Measurements from ENCODE around the gene SLC44A5.

The SLC44A5 gene

DNA sequence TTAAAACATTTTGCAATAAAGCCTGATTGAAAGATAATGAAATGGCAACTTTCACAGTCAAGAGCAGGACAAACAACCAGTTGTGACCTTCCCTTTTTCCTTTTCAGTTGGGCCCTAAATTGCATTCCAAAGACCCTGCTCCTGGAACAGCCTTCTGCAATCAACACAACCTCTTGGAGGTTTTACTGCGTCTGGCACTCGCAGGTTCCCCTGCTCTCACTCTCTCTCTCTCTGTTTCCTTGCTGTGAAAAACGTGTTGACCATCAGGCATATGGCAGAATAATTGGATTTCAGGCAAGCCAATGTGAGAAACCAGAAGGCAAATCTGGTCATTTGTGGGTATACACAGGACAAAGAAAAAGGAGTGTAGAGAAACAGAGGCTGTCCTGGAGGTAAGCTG, 23.2 kb downstream of the SLC44A5 start:
- DNase-seq, result no peak

DNA sequence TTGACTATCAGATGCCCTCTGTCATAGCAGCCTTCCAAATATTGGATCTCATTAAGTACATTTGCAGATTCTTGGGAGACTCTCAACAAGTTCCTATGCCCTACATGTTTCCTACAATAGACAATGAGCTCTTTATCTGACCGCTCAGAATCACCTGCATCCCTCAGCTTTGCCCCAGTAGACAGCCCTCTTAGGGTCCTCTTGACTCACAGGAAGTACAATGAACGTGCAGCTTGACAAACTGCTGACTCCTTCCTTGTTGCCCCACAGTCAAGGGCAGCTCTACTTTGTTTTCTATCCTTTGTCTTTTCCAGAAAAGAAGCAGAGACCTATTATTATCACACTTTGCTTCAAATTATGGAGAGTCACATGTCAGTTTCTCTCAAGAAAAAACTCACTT, 27.6 kb downstream of the SLC44A5 start:
- no peak for DNase-seq

DNA sequence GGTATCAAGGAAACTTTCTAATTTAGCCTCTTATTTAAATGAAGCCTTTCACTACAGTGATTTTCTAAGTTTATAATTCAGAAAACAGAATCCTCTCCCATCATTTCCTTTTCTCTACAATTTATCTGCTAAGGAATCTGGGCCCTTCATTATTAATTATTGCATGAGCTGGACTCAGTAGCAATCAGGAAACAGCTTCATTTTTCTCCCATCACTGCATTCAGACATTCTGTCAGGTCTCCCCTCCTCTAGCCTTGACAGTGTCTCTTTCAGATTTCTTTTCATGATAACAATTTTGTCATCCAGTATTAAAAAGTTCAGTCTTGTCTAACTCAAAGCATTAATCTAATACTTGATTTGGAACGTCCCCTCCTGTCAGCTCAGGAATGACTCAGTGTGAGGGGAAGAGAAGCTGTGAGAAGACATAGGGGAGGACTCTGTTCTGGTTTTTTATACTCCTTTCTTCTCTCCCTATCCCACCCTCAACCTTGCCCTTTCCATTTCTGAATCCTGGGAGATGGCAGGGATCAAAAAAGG, 28.1 kb downstream of the SLC44A5 start:
- DNase-seq, result no peak

DNA sequence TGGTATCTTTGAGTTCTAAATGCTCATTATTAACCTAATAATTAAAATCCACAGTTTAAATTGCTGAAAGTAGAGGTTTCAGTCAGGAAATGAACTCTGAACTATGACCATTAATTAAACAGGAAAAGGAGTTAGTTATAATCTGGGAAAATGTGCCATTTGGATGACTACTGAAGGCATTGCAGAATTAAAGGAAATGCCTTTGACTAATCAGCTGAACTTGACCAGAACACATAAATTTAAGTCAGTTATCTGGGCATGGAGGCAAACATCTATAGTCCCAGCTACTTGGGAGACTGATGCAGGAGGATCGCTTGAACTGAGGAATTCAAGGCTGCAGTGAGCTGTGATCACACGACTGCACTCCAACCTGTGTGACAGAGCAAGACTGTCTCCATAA, 31.9 kb downstream of the SLC44A5 start:
- DNase-seq, result peak; percentile 66

DNA sequence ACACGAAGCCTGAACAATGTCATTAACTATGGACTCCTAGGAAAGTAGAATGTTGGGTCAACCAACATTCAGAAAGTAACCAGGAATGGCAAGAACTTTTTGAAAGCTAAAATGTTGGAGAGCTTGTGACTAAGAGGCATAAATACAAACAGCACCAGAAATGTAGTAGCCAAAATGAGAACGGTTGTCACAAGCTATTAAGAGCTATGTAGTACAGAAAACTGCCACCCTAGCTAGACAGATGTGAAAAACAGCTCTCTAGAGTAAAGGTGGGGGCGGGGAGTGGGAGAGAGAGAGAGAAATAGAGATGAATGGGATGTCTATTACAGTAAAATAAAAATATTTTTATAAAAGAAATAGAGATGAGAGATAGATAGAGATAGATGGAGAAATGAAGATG, 35.1 kb downstream of the SLC44A5 start:
- DNase-seq, result no peak

DNA sequence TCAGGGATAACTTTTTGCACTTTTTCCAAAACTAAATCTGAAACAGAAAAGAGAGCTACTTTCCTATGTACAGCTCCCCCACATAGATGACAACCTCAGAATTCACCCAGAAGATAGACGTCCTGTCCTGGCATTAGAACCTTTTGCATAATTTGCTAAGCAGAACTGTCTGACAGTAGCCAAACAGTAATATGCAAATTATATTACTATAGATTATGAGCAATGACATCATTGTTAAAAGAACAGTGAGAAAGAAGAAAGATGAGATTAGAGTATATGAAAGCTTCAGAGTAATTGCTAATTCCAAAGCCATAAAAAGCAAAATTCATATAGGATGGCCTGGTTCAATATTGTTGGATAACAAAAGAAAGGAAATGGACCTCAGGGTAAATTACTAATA, 43.7 kb downstream of the SLC44A5 start:
- no peak for DNase-seq

DNA sequence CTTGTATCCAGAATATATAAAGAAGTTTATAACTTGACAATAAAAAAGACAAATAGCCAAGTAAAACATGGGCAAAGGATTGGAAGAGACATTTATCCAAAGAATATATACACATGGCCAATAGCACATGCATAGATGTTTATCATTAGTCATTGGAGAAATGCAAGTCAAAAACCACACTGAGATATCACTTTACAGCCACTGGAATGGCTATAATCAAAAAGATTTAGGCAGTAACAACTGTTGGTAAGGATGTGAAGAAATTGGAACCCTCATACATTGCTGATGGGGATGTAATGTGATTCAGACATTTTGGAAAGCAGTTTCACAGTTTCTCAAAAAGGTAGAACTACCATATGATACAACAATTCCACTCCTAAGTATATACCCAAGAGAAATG, 51.1 kb downstream of the SLC44A5 start:
- no peak for DNase-seq

DNA sequence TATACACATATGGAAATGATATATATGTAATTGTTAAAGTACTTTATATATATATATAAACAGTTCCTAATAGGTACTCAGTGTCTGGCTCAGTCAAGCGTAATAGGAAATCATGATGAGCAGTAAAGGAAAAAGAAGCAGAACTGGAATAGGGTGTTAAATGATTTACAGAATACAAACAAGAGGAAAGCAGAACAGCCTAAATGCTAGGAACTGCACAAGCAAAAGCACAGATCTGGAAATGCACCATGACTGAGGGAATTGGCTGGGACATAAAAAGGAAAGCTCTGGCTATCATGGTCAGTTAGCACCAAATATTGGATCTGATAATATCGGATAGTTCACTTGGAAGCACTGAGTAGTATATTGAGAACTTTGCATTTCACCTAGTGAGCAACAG, 51.8 kb downstream of the SLC44A5 start:
- DNase-seq, result no peak

DNA sequence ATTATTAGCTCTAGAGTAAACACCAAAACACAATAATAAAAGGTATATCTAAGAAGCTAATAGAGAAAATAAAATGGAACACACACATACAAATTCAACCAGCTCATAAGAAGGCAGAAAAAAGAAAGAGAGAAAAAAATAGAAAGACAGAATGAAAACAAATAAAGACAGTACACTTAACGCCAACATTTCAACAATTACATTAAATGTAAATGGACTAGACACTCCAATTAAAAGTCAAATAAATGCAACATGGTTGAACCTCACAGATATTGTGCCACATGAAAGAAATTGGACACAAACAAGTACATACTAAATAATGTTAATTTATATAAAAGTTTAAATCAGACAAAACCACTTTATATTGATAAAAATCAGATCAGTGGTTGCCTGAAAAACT, 56.0 kb downstream of the SLC44A5 start:
- no peak for DNase-seq

DNA sequence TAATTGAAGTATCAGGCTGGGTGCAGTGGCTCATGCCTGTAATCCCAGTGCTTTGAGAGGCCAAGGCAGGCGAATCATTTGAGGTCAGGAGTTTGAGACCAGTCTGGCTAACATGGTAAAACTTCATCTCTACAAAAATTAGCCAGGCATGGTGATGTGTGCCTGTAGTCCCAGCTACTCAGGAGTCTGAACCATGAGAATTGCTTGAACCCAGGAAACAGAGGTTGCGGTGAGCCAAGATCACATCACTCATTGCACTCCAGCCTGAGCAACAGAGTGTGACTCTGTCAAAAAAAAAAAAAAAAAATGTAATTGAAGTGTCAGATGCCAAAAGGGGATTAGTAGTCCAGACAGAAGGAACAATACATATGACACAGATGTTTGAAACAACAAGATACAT, 56.7 kb downstream of the SLC44A5 start:
- no peak for DNase-seq

DNA sequence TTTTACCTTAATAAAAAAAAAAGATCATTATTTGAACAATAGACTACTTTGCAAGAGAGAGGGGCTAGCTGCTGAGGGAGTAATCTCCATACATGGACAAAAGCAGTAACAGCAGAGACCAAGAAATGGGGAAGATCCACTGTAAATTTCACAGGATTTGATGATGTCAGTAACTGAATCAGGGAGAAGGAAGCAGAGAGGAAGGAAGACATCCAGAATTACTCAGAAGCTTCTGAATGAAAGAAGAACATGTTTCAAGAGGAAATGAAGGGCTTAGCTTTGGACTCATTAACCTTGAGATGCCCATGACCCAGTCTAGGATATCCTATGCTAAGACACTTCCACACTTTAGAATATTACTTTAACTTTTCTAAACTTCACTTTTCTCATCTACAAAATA, 60.4 kb downstream of the SLC44A5 start:
- no peak for DNase-seq

DNA sequence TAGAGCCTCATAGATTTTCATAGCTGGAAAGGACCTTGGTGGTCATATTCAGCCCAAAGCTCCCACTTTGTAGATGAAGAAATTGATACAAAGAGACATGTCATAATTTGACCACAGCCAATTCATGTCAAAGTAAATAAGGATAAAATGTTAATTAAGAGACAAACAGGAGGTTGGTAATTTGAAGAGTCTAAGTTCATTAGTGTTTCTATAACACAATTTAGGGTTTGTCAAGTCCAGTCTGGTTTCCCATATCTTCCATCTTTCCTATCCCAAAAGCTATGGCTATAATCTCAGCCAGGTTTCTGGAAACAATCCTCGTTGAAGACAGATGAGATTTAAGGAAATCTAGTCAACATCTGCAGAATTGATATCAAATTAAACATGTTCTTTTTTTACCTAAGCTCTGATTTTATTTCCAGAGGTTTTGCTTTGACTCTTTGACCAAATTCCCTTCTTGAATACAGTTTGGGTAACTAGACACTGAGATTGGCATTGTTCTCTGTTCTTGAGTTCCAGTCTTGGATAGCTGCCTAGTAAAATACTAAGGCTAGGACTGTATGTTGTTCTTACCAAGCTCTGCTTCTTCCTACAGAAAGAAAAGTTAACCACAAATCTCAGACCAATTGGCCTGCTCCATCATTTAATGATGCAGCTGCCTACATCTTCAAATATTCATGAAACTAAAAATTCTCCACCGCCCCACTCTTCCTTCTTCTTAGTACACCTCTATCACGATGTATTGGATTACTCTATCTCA, 62.0 kb downstream of the SLC44A5 start:
- peak; percentile 35 for DNase-seq

DNA sequence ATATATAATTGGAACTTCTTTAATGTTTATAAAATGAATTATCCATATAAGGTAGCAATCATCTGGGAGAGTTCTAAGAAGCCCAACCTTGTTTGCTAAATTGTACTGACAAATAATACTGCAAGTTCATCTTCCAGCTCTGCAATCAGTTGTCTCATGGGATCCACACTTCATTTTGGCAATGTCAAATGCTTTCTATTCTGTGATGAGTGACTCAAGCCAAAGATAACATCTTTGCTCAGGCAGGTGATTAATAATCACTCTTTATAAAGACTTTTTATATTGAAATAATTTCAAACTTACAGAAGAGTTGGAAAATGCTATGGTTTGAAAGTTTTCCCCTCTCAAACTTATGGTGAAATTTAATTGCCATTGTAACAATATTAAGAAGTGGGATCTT, 67.2 kb downstream of the SLC44A5 start:
- no peak for DNase-seq

DNA sequence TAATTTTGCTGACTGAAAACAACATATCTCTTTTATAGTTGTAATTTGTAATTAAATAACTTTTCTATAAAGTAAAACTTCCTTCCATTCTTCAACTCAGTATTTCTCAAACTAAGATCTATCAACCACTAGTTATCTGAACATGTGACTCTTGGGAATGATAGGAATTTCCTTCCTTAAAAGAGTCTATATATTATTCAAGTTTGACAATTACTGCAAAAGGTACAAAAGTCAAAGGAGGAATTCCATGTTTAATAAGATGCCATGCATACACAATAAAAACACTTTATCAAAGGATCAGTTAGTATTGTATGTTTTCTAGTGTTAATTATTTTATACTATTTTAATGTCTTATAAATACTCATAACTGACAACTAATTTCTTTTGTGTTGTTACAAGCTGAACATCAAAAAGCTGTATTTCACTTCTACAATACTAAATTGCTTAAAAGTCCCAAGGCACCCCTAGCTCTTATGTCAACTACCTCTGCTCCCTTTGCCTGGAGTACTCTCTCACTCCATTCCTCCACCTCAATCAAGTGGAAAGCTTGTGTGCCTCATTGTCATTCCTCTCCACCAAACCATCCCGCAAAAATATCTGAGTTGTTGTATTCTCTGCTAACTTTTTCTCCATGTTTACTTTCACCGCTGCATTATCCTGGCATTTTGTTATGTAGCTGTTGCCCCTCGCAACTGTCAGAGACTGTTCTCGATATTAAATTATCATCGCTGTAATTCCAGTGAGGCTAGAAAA, 67.9 kb downstream of the SLC44A5 start:
- DNase-seq, result peak; percentile 33

DNA sequence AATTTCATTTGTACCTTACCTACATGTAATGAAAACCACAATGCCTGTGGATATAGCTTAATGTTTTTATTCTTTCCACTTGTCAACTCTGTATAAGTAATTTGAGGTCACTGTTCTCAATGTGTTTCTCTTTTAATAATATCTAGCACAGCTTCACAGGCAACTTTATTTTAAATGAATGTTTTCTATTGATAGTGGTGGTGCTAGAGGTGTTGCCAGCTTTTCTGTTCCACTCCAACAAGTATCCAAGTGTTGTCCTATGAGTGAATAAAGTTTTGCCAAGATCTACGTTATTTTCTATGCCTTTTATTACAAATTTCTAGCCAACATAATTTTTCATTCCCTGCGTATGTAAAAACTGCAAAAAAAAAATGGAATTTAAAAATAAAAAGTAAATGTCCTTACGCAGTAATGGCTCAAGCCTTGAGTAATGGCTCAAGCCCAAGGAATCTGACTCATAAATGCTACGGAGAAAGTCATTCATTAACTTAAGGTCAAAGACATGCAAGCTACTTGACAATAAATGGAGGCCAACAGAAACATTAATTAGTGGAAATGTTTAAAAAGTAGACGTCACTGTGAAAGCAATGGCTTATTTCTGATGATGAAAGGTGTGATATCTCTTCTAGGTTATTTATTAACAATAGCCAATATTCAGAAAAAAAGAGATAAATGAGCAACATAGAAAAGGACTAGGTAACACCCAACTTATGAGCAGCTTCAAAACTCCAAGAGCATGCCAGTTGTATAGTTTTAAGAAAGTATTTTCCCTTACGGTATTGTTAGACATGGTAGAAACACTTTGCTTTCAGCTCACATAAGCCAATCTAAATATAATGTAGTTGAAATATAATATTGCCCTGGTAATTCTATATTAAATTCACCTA, 71.4 kb downstream of the SLC44A5 start:
- DNase-seq, result no peak

DNA sequence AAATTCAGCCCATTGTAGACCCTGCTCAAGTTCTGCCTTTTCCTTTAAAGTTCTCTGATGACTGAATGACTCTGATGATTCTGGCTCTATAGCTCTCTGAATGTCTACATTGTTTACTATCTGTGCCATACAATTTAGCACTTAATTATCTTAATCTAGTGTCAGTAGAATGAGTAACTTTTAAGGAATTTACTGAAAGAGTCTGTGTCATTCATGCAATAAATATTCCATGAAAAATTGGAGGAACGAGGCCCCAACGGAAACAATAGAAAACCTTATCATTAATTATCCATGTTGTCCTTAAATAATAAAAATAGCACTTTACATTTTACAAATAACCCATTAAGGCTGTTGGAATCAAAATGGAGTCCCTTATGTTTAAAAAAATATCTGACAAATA, 77.8 kb downstream of the SLC44A5 start:
- no peak for DNase-seq

DNA sequence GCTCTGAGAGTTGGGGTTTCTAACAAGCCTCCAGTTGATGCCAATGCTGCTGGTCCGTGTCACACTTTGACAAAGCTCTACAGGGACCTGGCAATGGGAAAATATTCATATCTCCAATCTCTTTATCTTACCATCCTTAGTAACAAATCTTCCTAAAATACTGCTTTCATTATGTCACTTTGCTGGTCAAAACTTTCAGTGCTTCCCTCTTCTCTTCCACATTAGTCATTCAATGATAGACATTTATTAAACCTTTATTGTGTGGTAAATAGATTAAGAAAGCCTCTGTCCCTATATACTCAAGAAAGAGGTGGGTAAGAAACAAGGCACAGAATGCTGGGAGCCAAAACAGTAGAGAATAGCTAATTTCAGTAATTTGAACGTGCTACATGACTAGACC, 79.3 kb downstream of the SLC44A5 start:
- no peak for DNase-seq

DNA sequence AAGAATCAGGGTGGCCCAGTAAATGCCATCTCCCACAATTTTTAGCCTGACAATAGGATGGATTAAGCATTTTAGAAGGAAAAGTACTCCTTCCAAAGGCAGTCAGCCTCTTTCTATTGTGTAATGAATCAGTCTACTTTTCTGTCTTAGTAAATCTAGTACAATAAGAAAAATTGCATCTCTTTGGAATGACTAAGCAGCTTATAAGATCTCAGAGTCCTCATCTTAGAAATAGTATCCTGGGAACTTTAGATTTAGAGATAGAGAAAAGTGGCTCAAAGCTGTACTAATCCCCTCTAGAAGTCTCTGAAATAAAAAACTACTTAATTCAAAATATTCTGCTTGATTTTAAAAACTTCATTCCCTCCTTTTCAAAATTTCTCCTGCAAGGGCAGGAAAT, 81.4 kb downstream of the SLC44A5 start:
- DNase-seq, result peak; percentile 39

DNA sequence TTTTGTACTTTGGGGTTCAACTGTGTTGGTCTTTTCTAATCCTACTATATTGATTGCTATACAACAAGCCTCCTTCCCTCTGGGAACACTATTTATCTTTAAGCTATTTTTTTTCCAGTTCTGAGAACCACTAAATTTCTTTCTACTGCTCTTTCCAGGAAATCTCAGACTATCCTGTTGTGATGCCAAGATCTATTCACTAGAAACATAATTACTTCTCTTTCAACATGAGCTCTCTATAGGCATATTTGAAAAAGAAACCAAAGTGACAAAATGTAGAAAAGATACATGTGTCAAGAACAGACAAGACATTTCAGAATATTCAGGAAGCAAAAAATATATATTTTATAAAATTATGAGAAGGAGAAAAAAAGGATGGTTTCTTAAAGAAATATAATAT, 82.9 kb downstream of the SLC44A5 start:
- DNase-seq, result no peak

DNA sequence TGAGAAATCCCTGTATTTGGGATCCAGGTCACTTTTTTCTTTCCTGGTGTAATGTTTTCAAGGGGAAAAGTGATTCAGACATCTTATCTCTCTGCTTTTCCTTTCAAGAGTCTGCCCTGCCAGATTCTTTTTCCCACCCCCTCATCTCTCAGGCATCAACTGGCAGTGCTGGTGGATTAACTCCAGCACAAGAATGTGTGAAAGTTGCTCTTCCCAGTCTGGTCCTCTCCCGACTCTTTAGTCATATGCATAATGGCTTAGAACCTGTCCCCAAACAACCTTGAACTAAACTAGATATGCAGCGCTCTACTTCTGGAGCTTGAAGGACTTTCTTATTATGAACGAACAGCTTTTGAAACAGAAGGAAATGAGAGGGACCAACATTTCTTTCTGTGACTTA, 88.5 kb downstream of the SLC44A5 start:
- DNase-seq, result peak; percentile 90

DNA sequence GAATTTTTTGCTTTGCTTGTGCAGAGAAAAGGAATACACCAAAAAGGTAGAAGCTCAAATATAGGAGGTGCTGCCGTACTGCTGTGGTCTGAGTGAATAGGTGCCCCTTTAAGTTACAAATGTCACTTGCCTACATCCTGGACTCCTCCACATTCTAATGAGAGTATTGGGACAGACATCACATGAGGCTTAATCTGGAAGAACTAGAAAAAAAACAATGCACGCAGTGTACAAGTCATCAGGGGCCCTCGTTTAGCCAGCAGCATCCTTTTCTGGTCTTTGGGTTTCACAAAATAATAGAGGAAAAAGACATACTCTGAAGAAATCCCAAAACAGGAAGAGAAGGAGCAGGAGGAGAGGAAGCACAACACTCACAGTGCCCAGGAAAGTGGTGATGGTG, 89.3 kb downstream of the SLC44A5 start:
- no peak for DNase-seq

DNA sequence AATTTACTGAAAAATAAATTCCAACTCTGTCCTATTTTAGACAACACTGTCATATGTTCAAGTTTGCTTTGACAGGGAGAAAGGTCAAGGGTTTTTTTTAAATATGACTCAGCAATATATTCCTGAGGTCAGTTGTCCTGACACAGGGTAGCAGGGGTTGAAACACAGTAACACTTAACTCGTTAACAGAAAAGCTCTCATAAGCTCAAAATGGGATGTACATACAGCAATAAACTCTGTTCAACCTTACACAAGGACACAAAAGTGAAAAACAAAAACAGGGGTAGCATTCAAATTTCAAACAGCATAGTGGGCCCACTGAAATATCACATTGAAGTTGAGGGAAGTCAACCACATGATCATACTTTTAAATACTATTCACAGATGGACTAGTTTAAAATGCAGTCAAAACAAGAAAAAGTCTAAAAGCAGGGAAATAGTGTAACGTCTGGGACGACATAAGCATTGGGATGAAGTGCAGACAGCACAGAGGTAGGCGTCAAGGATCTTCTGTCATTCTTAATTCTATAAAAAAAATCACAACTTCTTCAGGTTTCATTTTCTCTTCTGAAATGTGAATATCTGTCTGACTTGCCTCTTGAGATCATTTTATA, 89.9 kb downstream of the SLC44A5 start:
- DNase-seq, result no peak
